K562 (cell line): ENCODE measurements around the gene ZNF586. TPM values are rescaled to one million over a fixed set of nuclear protein-coding genes. Genes with fewer than 3 reads are reported as not detected.

Source experiments
- BRCA1 ChIP-seq, 2 experiments: fragments of 450-650 bp in 1 of 2; sonication (generic) in 1 of 2; formaldehyde crosslinking in 1 of 2; IDR thresholded peaks; 2 replicates each; pipeline versions ENCODE4 v1.5.0 to v1.6.1; 2017 to 2020; ENCODE audit warnings: mild to moderate bottlenecking in 1 of 2, missing genetic modification reagents in 1 of 2
- C11orf30 ChIP-seq: fragments of 450-650 bp; IDR thresholded peaks from 2 replicates; pipeline ENCODE4 v1.6.1; 2016; ENCODE audit warnings: low read depth, mild to moderate bottlenecking
- CBFB ChIP-seq: sonication (generic); formaldehyde crosslinking; IDR thresholded peaks from 2 replicates; pipeline ENCODE4 v1.4.0; 2020; ENCODE audit warnings: mild to moderate bottlenecking, missing genetic modification reagents
- CXXC5 ChIP-seq: fragments of 250-450 bp; sonication (Bioruptor Pico); IDR thresholded peaks from 2 replicates; pipeline ENCODE4 v1.8.0; 2022; ENCODE audit warnings: inconsistent platforms, mild to moderate bottlenecking, moderate library complexity
- ELF1 ChIP-seq: fragments of 200-800 bp; sonication (Bioruptor generic); IDR thresholded peaks from 2 replicates; pipeline ENCODE4 v1.6.1; 2016; ENCODE audit warnings: missing genetic modification characterization, missing compliant biosample characterization
- ELF4 ChIP-seq: fragments of 450-650 bp; formaldehyde crosslinking; IDR thresholded peaks from 2 replicates; pipeline ENCODE4 v1.4.0; 2022; ENCODE audit warnings: missing genetic modification characterization
- EWSR1 ChIP-seq: fragments of 450-650 bp; IDR thresholded peaks from 2 replicates; pipeline ENCODE4 v1.6.1; 2018; ENCODE audit warnings: borderline replicate concordance, mild to moderate bottlenecking, low read depth, moderate library complexity; ENCODE audit not compliant: partially characterized antibody
- GABPB1 ChIP-seq: sonication (generic); formaldehyde crosslinking; IDR thresholded peaks from 2 replicates; pipeline ENCODE4 v1.8.0; 2022; ENCODE audit warnings: mild to moderate bottlenecking, missing genetic modification reagents
- HCFC1 ChIP-seq: IDR thresholded peaks from 2 replicates; pipeline ENCODE4 v1.6.1; 2012; ENCODE audit warnings: low read depth, low read length, improper control_type of control experiment
- HDGF ChIP-seq: fragments of 450-650 bp; IDR thresholded peaks from 2 replicates; pipeline ENCODE4 v1.6.1; 2016
- KDM4B ChIP-seq, 2 experiments: fragments of 450-650 bp in 1 of 2; sonication (generic) in 1 of 2; IDR thresholded peaks; 2 replicates each; pipeline ENCODE4 v1.6.1; 2016 to 2017; ENCODE audit warnings: borderline replicate concordance in 2 of 2, antibody characterized with exemption in 1 of 2, low read depth in 1 of 2, mild to moderate bottlenecking in 1 of 2
- KLF1 ChIP-seq: fragments of 450-650 bp; IDR thresholded peaks from 2 replicates; pipeline ENCODE4 v1.6.1; 2016; ENCODE audit warnings: missing genetic modification characterization, missing compliant biosample characterization
- MECOM ChIP-seq: fragments of 250-450 bp; sonication (Bioruptor Pico); IDR thresholded peaks from 2 replicates; pipeline ENCODE4 v1.8.0; 2022; ENCODE audit warnings: inconsistent platforms
- MTA2 ChIP-seq: fragments of 450-650 bp; IDR thresholded peaks from 2 replicates; pipeline ENCODE4 v1.6.1; 2016; ENCODE audit warnings: low read depth
- RBM14 ChIP-seq: fragments of 200-400 bp; formaldehyde crosslinking; IDR thresholded peaks from 2 replicates; pipeline ENCODE4 v1.6.1; 2018; ENCODE audit warnings: low read depth, mild to moderate bottlenecking, low read length, moderate library complexity, borderline replicate concordance; ENCODE audit not compliant: insufficient read depth
- SMAD4 ChIP-seq: fragments of 250-450 bp; sonication (Bioruptor Pico); conservative IDR thresholded peaks from 2 replicates; pipeline ENCODE4 v1.8.0; 2021; ENCODE audit warnings: inconsistent platforms, mild to moderate bottlenecking, moderate library complexity
- SRSF3 ChIP-seq: fragments of 200-400 bp; formaldehyde crosslinking; IDR thresholded peaks from 2 replicates; pipeline ENCODE4 v1.6.1; 2016; ENCODE audit warnings: mild to moderate bottlenecking, low read length, moderate library complexity; ENCODE audit not compliant: insufficient read depth
- XRCC3 ChIP-seq: fragments of 450-650 bp; IDR thresholded peaks from 2 replicates; pipeline ENCODE4 v1.6.1; 2017; ENCODE audit warnings: mild to moderate bottlenecking, moderate library complexity
- ZBED1 ChIP-seq: IDR thresholded peaks from 2 replicates; pipeline ENCODE4 v1.6.1; 2014
- ZNF121 ChIP-seq: sonication (generic); formaldehyde crosslinking; conservative IDR thresholded peaks from 2 replicates; pipeline ENCODE4 v1.8.0; 2022; ENCODE audit warnings: missing genetic modification reagents
- ZNF24 ChIP-seq: fragments of 450-650 bp; IDR thresholded peaks from 2 replicates; pipeline ENCODE4 v1.6.1; 2016
- polyA plus RNA-seq, 8 experiments: library from polyadenylated mRNA; depleted of rRNA in 4 of 8; stranded (reverse) in 5 of 8; unstranded in 3 of 8; fragments of >200 nt; fragmentation: Nextera tagmentation in 2 of 8; fragmentation: Illumina TruSeq in 1 of 8; extraction: Ambion mirVana in 2 of 8; extraction: Trizol in 1 of 8; gene quantifications; 2 replicates each; pipeline versions ENCODE4 v1.2.1 to v1.2.3, GENCODE V29; 2011 to 2014; ENCODE audit warnings: inconsistent platforms in 1 of 8, missing spikeins in 1 of 8
- total RNA-seq, 7 experiments: library from RNA; depleted of rRNA in 6 of 7; stranded (reverse); fragments of >200 nt in 6 of 7; fragmentation: Illumina TruSeq in 2 of 7; extraction: Trizol in 2 of 7; gene quantifications; 2 replicates each; pipeline versions ENCODE4 v1.2.1 to v1.2.3, GENCODE V29; 2011 to 2021; ENCODE audit warnings: low replicate concordance in 1 of 7
- TF ChIP-seq, protein P1 (sequence below): sonication (generic); formaldehyde crosslinking; IDR thresholded peaks from 2 replicates; pipeline ENCODE4 v1.9.0; 2022; ENCODE audit warnings: mild to moderate bottlenecking, missing genetic modification reagents
- TF ChIP-seq, protein P2 (sequence below): fragments of 250-450 bp; sonication (Bioruptor Pico); IDR thresholded peaks from 2 replicates; pipeline ENCODE4 v1.4.0; 2020
- TF ChIP-seq, protein P3 (sequence below): fragments of 200-800 bp; sonication (Bioruptor generic); IDR thresholded peaks from 2 replicates; pipeline ENCODE4 v1.6.1; 2017; ENCODE audit warnings: missing genetic modification characterization, missing compliant biosample characterization
- TF ChIP-seq, protein P4 (sequence below): IDR thresholded peaks from 2 replicates; pipeline ENCODE4 v1.6.1; 2011; ENCODE audit warnings: borderline replicate concordance, low read depth, mild to moderate bottlenecking, moderate library complexity, low read length; ENCODE audit not compliant: insufficient read depth, poor library complexity, severe bottlenecking

The ZNF586 gene
- total and polyA plus RNA-seq, 9 of the 15 experiments (the other 6 are each of a cell fraction or from before 2014, with no cell fraction given), result 2.5 to 12.6 (median 8.4) TPM

DNA sequence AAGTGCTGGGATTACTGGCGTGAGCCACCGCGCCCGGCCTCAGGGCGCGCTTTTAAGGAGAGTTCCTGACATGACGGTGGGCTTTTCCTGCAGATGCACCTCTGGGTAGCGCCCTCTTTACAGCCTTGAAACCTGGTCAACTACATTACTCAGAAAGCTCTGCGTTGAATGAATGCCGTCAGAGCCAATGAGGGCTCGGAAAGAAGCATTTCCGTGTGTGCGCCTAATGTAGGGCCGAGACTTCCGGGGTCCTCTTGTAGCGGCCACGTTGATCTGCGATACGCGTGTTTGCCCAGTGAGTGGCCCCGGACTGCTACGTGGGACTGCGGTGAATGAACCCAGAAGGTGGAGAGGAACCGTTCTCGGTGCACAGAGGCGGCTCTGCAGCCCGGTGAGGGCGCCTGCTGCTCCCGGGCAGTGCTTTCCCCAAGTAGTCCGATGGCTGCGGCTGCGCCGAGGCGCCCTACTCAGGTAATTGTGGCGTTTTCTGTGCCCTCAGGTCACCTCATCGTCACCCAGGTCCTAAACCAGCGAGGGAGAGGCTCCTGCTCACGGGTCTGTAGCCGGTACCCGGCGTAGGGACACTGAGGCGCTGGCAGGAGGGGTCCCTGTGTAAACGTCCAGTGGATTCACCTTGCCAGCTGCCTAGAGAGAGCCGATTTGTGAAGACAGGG, 50.1 kb downstream of the ZNF586 start (continued):
- TF ChIP-seq KLF1 (tag), result 0 out of 2 replicates have a peak, but pooled peaks have one; percentile 34
- TF ChIP-seq GABPB1 (CRISPR knock-in tag), result peak; percentile 91
- TF ChIP-seq ZNF24, result no peak
- peak; percentile 76 for TF ChIP-seq HCFC1
- TF ChIP-seq MECOM (CRISPR knock-in tag), result no peak
- no peak for TF ChIP-seq EWSR1
- no peak for TF ChIP-seq ZBED1
- TF ChIP-seq, protein P1, sequence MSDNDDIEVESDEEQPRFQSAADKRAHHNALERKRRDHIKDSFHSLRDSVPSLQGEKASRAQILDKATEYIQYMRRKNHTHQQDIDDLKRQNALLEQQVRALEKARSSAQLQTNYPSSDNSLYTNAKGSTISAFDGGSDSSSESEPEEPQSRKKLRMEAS, result peak; percentile 68
- TF ChIP-seq, protein P2, sequence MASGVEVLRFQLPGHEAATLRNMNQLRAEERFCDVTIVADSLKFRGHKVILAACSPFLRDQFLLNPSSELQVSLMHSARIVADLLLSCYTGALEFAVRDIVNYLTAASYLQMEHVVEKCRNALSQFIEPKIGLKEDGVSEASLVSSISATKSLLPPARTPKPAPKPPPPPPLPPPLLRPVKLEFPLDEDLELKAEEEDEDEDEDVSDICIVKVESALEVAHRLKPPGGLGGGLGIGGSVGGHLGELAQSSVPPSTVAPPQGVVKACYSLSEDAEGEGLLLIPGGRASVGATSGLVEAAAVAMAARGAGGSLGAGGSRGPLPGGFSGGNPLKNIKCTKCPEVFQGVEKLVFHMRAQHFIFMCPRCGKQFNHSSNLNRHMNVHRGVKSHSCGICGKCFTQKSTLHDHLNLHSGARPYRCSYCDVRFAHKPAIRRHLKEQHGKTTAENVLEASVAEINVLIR (CRISPR knock-in tag), result no peak
- TF ChIP-seq, protein P3, sequence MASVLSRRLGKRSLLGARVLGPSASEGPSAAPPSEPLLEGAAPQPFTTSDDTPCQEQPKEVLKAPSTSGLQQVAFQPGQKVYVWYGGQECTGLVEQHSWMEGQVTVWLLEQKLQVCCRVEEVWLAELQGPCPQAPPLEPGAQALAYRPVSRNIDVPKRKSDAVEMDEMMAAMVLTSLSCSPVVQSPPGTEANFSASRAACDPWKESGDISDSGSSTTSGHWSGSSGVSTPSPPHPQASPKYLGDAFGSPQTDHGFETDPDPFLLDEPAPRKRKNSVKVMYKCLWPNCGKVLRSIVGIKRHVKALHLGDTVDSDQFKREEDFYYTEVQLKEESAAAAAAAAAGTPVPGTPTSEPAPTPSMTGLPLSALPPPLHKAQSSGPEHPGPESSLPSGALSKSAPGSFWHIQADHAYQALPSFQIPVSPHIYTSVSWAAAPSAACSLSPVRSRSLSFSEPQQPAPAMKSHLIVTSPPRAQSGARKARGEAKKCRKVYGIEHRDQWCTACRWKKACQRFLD (CRISPR knock-in tag), result no peak
- no peak for TF ChIP-seq XRCC3
- 0 out of 2 replicates have a peak, but pooled peaks have one; percentile 61 for TF ChIP-seq CBFB
- TF ChIP-seq, protein P4, sequence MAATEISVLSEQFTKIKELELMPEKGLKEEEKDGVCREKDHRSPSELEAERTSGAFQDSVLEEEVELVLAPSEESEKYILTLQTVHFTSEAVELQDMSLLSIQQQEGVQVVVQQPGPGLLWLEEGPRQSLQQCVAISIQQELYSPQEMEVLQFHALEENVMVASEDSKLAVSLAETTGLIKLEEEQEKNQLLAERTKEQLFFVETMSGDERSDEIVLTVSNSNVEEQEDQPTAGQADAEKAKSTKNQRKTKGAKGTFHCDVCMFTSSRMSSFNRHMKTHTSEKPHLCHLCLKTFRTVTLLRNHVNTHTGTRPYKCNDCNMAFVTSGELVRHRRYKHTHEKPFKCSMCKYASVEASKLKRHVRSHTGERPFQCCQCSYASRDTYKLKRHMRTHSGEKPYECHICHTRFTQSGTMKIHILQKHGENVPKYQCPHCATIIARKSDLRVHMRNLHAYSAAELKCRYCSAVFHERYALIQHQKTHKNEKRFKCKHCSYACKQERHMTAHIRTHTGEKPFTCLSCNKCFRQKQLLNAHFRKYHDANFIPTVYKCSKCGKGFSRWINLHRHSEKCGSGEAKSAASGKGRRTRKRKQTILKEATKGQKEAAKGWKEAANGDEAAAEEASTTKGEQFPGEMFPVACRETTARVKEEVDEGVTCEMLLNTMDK, result no peak
- TF ChIP-seq KDM4B (IDR thresholded peaks at IDR 0.05; ENCODE audit: borderline replicate concordance in 2 of 2, low read depth in 1 of 2), result peak in 1 of 2 experiments; percentile 51; a peak in 1 of 4 replicates
- TF ChIP-seq HDGF, result no peak
- TF ChIP-seq CXXC5 (CRISPR knock-in tag), result peak; percentile 85
- no peak for TF ChIP-seq SMAD4 (CRISPR knock-in tag)
- TF ChIP-seq ELF1 (tag), result peak; percentile 93
- TF ChIP-seq ZNF121, result no peak
- TF ChIP-seq BRCA1 (IDR thresholded peaks at IDR 0.05), result no peak
- TF ChIP-seq BRCA1 (CRISPR knock-in tag; IDR thresholded peaks at IDR 0.05), result no peak
- TF ChIP-seq C11orf30, result peak; percentile 37; the same call in 1 of the 2 replicates
- no peak for TF ChIP-seq SRSF3
- TF ChIP-seq RBM14, result no peak
- no peak for TF ChIP-seq MTA2
- peak; percentile 69; the same call in 1 of the 2 replicates for TF ChIP-seq ELF4
